Heart left ventricle (tissue), 16 donors: ENCODE measurements around the gene PPAN. TPM values are rescaled to one million over a fixed set of nuclear protein-coding genes. Genes with fewer than 3 reads are reported as not detected.

ENCODE experiments used
- ATAC-seq, 4 donors: fragments of 200-7000 bp; cut with Tn5 transposase; one replicate each; pipeline ENCODE4 v1.9.1; 2020 to 2022; ENCODE audit warnings: moderate library complexity in 4 of 4, mild to moderate bottlenecking in 3 of 4, moderate number of reproducible peaks in 1 of 4
- DNase-seq, 5 donors: peaks; one replicate each; pipeline ENCODE4 v3.0.0-alpha.2; 2020
- H3K27ac ChIP-seq, 12 donors: fragments of 200-600 bp; sonication (generic) in 4 of 12; one replicate each; pipeline versions ENCODE4 v1.5.0 to v1.8.0; 2016 to 2022; ENCODE audit warnings: mild to moderate bottlenecking in 2 of 12
- H3K27me3 ChIP-seq, 9 donors: fragments of 200-600 bp; sonication (generic) in 2 of 9; one replicate each; pipeline versions ENCODE4 v1.5.1 to v1.8.0; 2016 to 2022; ENCODE audit warnings: mild to moderate bottlenecking in 3 of 9
- H3K36me3 ChIP-seq, 9 donors: fragments of 200-600 bp; sonication (generic) in 2 of 9; one replicate each; pipeline versions ENCODE4 v1.5.0 to v1.8.0; 2018 to 2022; ENCODE audit warnings: mild to moderate bottlenecking in 2 of 9
- H3K4me1 ChIP-seq, 12 donors: fragments of 200-600 bp; sonication (generic) in 4 of 12; one replicate each; pipeline versions ENCODE4 v1.5.0 to v1.8.0; 2016 to 2022; ENCODE audit warnings: mild to moderate bottlenecking in 3 of 12
- H3K4me3 ChIP-seq, 12 donors: fragments of 200-600 bp; sonication (generic) in 4 of 12; one replicate each; pipeline versions ENCODE4 v1.5.0 to v1.8.0; 2017 to 2022; ENCODE audit warnings: mild to moderate bottlenecking in 9 of 12, moderate library complexity in 4 of 12
- H3K9me3 ChIP-seq, 12 donors: fragments of 200-600 bp; sonication (generic) in 4 of 12; one replicate each; pipeline versions ENCODE4 v1.5.0 to v1.8.0; 2016 to 2022; ENCODE audit warnings: mild to moderate bottlenecking in 1 of 12
- POLR2A ChIP-seq, 2 donors: fragments of 450-650 bp; IDR thresholded peaks; one replicate each; pipeline ENCODE4 v1.6.1; 2017; ENCODE audit warnings: antibody characterized with exemption in 2 of 2, mild to moderate bottlenecking in 2 of 2, moderate library complexity in 2 of 2
- whole genome bisulfite sequencing, 4 donors: extraction: QIAGEN DNeasy Blood & Tissue Kit in 2 of 4; methylation state at CpG; one replicate each; pipeline versions ENCODE4 v1.1.5 to v1.1.7; 2013 to 2018; 5-methylcytosine and 5-hydroxymethylcytosine counted together
- intact Hi-C, 10 donors: fragments of 100-400 bp; cut with DNase I; formaldehyde crosslinking; loops; one replicate each; pipeline versions ENCODE4 v1.11.1 to v1.14.2; 2022
- polyA plus RNA-seq, 2 donors: library from polyadenylated mRNA; stranded (reverse); fragments of 200-250 nt; gene quantifications; one replicate each; pipeline ENCODE4 v1.2.3, GENCODE V29; 2013
- total RNA-seq, 9 donors: library from RNA; depleted of rRNA in 2 of 9; stranded (reverse); fragments of >200 nt in 2 of 9; fragmentation: NEBNext Ultra II Directional in 3 of 9; extraction: Animal tissue kit (Norgen Biotek cat#: 25700) in 3 of 9; gene quantifications; one replicate each; pipeline versions ENCODE4 v1.1.0 to v1.2.4, GENCODE V29; 2016 to 2023
- TF ChIP-seq, protein P1 (sequence below), 12 donors: fragments of 200-600 bp; sonication (generic) in 4 of 12; IDR thresholded peaks; one replicate each; pipeline versions ENCODE4 v1.5.0 to v1.8.0; 2018 to 2022; ENCODE audit warnings: antibody characterized with exemption in 12 of 12, mild to moderate bottlenecking in 5 of 12
- donor health status: ischemic (EF 13 %, LVEDD 7.1; RV severe dilation, severe dysfunction).
- donor health status: healthy with polysubstance abuse.
- donor health status: DM: no; HTN: yes; CAD: no.
- donor health status: DM: no; HTN: no; CAD: no.
- donor health status: ischemic (EF 25% LVEDD 6.9; RV normal size, moderate dysfunction).
- donor health status: ischemic (EF 25% LVEDD 5.7; RV mildly dilated, moderate dysfunction).
- donor health status: healthy.
- donor health status: DM: yes; HTN: yes; CAD: no.
- donor health status: ischemic (EF 35%, LVEDD 5.7; RV mildly dilated, moderate dysfunction).
- donor health status: nonischemic (EF 11% LVEDD 7.7; RV severe dilation, severe dysfunction).
- donor health status: DM: yes; HTN: yes; CAD: no.
- donor health status: PGD.
- donor health status: ischemic (EF 29% LVEDD 5.4; RV normal size, mild dysfunction).
- donor health status: nonischemic (EF 23%, LVEDD 6.1; RV moderate dilation, normal function).

Gene PPAN
- total and polyA plus RNA-seq, 11 donors = 16.3 to 41.4 (median 22.5) TPM

DNA sequence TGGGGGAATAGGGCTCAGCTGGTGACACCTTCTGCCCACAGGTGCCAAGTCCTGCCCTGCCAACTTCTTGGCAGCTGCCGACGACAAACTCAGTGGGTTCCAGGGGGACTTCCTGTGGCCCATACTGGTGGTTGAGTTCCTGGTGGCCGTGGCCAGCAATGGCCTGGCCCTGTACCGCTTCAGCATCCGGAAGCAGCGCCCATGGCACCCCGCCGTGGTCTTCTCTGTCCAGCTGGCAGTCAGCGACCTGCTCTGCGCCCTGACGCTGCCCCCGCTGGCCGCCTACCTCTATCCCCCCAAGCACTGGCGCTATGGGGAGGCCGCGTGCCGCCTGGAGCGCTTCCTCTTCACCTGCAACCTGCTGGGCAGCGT, 7.4 kb downstream of the PPAN start:
- TF ChIP-seq, protein P1, sequence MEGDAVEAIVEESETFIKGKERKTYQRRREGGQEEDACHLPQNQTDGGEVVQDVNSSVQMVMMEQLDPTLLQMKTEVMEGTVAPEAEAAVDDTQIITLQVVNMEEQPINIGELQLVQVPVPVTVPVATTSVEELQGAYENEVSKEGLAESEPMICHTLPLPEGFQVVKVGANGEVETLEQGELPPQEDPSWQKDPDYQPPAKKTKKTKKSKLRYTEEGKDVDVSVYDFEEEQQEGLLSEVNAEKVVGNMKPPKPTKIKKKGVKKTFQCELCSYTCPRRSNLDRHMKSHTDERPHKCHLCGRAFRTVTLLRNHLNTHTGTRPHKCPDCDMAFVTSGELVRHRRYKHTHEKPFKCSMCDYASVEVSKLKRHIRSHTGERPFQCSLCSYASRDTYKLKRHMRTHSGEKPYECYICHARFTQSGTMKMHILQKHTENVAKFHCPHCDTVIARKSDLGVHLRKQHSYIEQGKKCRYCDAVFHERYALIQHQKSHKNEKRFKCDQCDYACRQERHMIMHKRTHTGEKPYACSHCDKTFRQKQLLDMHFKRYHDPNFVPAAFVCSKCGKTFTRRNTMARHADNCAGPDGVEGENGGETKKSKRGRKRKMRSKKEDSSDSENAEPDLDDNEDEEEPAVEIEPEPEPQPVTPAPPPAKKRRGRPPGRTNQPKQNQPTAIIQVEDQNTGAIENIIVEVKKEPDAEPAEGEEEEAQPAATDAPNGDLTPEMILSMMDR (IDR thresholded peaks at IDR 0.05) = no peak
- no peak for TF ChIP-seq POLR2A (IDR thresholded peaks at IDR 0.05)
- peaks cover 5 to 79% (median 68%) of the 10 kb centered on the region in 9 donors for H3K36me3 ChIP-seq
- no peak for DNase-seq
- peak in 2 of 4 donors; percentile 2 to 3 for ATAC-seq
- WGBS, 4 donors = 70 to 81% (median 71%) methylated on average over 16 to 19 of the region's 19 CpGs
- peak overlapping the region in 1 of 12 donors; percentile 40 for H3K4me3 ChIP-seq
- no peaks in the 10 kb centered on the region for H3K27me3 ChIP-seq
- H3K9me3 ChIP-seq = no peaks in the 10 kb centered on the region
- H3K27ac ChIP-seq = peak overlapping the region in 1 of 12 donors; percentile 86
- intact Hi-C loops = loop anchor here in 7 of 10 donors (5.0 to 10.0 kb wide), 5 partner anchors 131 to 271 kb away; partner anchors contain the start of genes MRPL4 (in 2 of the 7), OLFM2 (in 2 of the 7) and TYK2 (in 1 of the 7)
- peaks cover 0 to 40% (median 1%) of the 10 kb centered on the region in 12 donors for H3K4me1 ChIP-seq

DNA sequence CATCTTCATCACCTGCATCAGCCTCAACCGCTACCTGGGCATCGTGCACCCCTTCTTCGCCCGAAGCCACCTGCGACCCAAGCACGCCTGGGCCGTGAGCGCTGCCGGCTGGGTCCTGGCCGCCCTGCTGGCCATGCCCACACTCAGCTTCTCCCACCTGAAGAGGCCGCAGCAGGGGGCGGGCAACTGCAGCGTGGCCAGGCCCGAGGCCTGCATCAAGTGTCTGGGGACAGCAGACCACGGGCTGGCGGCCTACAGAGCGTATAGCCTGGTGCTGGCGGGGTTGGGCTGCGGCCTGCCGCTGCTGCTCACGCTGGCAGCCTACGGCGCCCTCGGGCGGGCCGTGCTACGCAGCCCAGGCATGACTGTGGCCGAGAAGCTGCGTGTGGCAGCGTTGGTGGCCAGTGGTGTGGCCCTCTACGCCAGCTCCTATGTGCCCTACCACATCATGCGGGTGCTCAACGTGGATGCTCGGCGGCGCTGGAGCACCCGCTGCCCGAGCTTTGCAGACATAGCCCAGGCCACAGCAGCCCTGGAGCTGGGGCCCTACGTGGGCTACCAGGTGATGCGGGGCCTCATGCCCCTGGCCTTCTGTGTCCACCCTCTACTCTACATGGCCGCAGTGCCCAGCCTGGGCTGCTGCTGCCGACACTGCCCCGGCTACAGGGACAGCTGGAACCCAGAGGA, 7.9 kb downstream of the PPAN start:
- intact Hi-C loops = loop anchor here in 7 of 10 donors (5.0 to 10.0 kb wide), 5 partner anchors 131 to 271 kb away; partner anchors contain the start of genes MRPL4 (in 2 of the 7), OLFM2 (in 2 of the 7) and TYK2 (in 1 of the 7)
- ATAC-seq = peak in 2 of 4 donors; percentile 6 to 9
- 79 to 92% (median 91%) methylated on average over 29 to 43 of the region's 43 CpGs for WGBS, 4 donors

DNA sequence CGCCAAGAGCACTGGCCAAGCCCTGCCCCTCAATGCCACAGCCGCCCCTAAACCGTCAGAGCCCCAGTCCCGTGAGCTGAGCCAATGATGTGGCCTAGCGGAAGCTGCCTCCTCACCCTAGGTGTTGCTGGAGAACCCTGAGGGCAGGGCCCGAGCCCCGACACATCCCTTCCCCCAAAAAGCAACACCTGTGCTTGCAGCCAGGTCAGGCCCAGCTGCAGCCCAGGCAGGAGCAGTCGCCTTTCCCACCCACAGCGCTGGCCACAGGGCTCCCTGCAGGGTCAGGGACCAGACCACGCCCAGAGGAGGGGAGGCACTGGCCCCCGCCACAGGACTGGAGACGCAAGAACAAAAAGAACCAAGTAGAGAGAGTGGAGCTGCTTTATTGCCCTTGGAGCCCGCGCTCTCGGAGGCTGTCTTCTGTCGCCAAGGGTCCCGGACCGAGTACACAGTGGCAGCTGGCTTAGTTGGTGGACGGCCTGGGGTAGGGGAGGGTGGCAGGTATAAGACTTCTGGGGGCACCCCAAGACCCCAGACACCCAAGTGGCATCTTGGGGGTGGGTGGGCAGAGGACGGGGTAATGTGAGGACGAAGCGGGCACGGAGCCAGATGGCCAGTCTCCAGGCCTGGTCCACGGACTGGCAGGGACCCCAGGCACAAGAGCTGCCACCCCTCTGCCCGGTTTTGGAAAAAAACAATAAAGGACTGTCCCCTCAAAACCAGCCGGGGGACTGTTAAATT, 8.7 kb downstream of the PPAN start:
- Histone ChIP-seq H3K36me3 (peaks cover 3 to 72% (median 57%) of the 10 kb centered on the region in 9 donors), H3K4me3 (no peak overlapping the region), H3K27me3 (no peaks in the 10 kb centered on the region), H3K9me3 (no peaks in the 10 kb centered on the region), H3K4me1 (peaks cover 0 to 47% (median 8%) of the 10 kb centered on the region in 12 donors), H3K27ac (no peak overlapping the region)
- intact Hi-C loops = loop anchor here in 7 of 10 donors (5.0 to 10.0 kb wide), 5 partner anchors 130 to 270 kb away; partner anchors contain the start of genes MRPL4 (in 2 of the 7), OLFM2 (in 2 of the 7) and TYK2 (in 1 of the 7)
- TF ChIP-seq POLR2A (IDR thresholded peaks at IDR 0.05) = no peak
- TF ChIP-seq, protein P1 (IDR thresholded peaks at IDR 0.05) = no peak
- DNase-seq (no peak), ATAC-seq (no peak)
- 71 to 84% (median 80%) methylated on average over 23 to 26 of the region's 26 CpGs for WGBS, 4 donors

More for the DNA sequence above, 7.9 kb downstream of the PPAN start:
- Histone ChIP-seq H3K27ac (no peak overlapping the region), H3K4me3 (peak overlapping the region in 1 of 12 donors; percentile 40), H3K9me3 (no peaks in the 10 kb centered on the region), H3K36me3 (peaks cover 5 to 79% (median 64%) of the 10 kb centered on the region in 9 donors), H3K4me1 (peaks cover 0 to 45% (median 7%) of the 10 kb centered on the region in 12 donors), H3K27me3 (no peaks in the 10 kb centered on the region)
- DNase-seq = no peak
- TF ChIP-seq, protein P1 (IDR thresholded peaks at IDR 0.05) = no peak
- no peak for TF ChIP-seq POLR2A (IDR thresholded peaks at IDR 0.05)
